Activated CD4-positive, alpha-beta T cell treated with anti-CD3 and anti-CD28 coated beads, Interleukin-2, amount 50 U/mL, for 1 hour (primary cell): ENCODE results near the gene SMARCD3.

ENCODE experiments used
- DNase-seq: peaks from one replicate; pipeline ENCODE4 v3.0.0-alpha.2; 2020

SMARCD3 gene

GRCh38 chr7:151248346-151249033, at the start of gene SMARCD3:
Gene SMARCD3 (minus strand): TSS chr7:151248694. CDS start chr7:151248562, 132 bp downstream.
- peak; percentile 32 for DNase-seq

DNA sequence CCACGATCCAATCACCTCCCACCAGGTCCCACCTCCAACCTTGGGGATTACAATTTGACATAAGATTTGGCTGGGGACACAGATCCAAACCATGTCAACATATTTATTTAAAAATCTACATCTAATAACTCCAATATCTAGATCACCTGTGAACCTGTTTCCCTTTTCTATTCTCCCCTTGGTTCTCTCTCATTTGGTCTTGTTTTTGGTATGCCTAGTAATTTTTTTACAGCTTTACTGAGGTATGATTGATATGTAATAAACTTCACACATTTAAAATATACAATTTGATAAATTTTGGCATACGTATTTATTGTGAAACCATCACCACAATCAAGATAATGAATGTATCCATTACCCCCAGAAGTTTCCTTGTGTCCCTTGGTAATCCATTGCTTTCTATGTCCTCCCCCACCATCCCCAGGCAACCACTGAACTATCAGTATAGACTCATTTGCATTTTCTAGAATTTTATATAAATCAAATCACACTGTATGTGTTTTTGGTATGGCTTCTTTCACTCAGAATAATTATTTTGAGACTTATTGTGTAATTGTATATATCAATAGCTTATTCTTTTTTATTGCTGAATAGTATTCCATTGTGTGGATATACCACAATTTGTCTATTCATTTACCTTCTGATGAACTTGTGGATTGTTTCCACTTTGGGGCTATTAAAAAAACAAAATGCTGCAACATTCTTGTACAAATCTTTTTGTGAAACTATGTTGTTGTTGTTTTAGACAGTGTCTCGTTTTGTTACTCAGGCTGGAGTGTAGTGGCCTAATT, 47.9 kb upstream of the SMARCD3 start:
- no peak for DNase-seq

- no peak for DNase-seq
Measured at GRCh38 chr7:151292850-151293249, 44.4 kb upstream of the SMARCD3 start.

- DNase-seq = no peak
Measured at GRCh38 chr7:151291206-151291605, 42.7 kb upstream of the SMARCD3 start.

DNA sequence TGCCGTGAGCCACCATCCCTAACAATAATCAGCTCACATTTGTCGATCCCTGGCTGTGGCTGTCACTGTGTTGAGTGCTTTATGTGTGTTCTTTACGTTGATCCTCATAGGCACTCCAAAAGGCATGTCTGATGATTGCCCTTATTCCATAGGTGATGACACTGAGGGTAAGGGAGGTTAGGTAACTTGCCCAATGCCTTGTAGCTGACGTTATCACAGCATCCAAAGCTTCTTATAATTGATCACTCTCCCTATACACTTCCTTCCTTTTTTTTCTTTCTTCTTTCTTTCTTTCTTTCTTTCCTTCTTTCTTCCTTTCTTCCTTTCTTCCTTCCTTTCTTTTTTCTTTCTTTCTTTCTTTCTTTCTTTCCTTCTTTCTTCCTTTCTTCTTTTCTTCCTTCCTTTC, 41.9 kb upstream of the SMARCD3 start:
- no peak for DNase-seq

GRCh38 chr7:151289891-151290290, 41.4 kb upstream of the SMARCD3 start:
- DNase-seq = no peak

DNA sequence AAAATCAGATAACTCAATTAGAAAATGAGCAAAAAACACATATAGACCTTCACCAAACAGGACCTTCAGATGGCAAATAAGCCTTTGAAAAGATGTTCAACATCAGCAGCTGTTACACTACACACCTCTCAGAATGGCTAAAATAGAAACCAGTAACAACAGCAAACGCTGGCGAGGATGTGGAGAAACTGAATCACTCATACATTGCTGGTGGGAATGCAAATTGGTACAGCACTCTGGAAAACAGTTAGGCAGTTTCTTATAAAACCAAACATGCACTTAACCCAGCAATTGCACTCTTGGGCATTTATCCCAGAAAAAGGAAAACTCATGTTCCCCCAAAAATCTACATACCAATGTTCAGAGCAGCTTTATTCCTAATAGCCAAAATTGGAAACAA, 37.7 kb upstream of the SMARCD3 start:
- DNase-seq = no peak

GRCh38 chr7:151283302-151283701, 34.8 kb upstream of the SMARCD3 start:
- DNase-seq = no peak

DNA sequence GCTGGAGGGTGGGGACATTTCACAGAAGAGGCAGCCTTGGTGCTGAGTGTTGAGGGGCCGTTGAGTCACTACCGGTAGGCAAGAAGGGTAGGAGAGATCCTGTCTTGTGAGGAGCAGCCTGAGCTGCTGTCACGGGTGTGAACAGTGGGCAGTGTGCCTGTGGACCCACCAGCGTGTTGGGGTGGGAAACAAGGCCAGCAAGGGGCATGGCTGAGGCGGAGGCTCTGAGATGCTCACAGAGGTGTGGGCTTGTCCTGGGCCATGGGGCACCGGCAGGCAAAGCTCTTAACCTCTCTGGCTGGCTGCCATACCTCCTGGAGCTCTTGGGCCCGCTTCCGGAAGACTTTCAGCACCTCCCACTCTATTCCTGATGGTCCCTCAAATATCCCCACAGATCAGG, 33.6 kb upstream of the SMARCD3 start:
- no peak for DNase-seq

DNA sequence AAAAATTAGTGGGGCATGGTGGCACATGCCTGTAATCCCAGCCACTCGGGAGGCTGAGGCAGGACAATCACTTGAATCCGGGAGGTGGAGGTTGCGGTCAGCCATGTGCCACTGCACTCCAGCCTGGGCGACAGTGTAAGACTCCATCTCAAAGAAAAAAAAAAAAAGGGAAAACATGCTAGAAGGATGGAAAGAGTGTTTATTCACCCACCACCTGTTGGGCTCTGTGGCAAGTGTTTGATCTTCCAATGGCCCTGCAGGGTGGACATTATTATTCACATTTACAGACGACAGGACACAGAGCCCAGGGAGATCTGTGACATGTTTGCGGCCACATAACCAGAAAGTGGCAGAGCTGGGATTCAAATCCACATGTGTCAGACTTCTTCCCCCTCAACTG, 33.2 kb upstream of the SMARCD3 start:
- no peak for DNase-seq

- DNase-seq = no peak
Measured at GRCh38 chr7:151280388-151281019, 32.0 kb upstream of the SMARCD3 start.

GRCh38 chr7:151279868-151280267, 31.4 kb upstream of the SMARCD3 start:
- no peak for DNase-seq

DNA sequence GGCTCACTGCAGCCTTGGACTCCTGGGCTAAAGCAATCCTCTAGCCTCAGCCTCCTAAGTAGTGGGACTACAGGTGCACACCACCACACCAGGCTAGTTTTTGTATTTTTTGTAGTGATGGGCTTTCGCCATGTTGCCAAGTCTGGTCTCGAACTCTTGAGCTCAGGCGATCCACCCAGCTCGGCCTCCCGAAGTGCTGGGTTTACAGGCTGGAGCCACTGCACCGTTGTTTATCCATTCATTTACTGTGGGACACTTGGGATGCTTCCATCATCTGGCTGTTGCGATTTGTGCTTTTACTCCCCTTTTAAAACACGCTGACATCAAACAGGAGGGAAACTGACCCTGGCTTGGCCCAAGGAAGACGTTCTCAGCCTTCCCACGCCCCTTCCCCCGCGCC, 30.5 kb upstream of the SMARCD3 start:
- no peak for DNase-seq

- DNase-seq = no peak
Measured at GRCh38 chr7:151277631-151278030, 29.1 kb upstream of the SMARCD3 start.

DNA sequence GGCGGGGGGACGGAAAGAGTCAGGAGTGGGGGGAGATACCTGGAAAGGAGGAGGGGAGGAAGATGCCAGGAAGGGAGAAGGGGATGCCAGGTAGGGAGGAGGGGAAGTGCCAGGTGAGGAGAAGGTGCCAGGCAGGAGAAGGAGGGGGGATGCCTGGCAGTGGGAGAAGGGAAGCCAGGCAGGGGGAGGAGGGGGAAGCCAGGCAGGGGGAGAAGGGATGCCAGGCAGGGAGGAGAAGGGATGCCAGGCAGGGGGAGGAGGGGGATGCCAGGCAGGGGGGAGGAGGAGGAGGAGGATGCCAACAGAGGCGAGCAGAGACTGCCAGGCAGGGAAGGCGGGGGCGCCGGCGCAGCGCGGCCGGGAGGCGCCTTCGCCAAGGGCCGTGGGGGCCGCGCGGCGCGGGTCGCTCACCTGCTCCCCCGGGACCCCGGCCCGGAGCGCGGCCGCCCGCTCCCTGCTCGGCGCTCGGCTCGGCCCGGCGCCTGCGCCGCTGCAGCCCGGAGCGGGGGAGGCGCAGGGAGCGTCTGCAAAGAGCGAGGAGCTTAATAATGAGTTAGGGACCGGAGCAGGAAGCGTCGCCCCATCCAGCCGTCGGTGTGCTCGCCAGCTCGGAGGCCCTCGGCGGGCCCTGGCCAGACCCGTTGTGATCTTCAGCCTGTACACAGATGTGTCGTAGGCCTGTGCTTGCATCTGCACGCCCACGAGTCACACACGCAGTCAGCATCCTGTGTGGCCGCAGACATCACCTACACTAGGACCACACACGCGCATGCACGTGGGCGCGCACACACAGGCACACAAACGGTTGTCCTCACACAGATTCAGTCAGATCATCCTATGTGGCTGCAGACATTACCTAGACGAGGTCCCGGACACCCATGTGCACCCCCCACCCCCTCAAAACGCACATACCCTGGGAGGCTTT, 28.4 kb upstream of the SMARCD3 start:
- peak; percentile 54 for DNase-seq

GRCh38 chr7:151275813-151276577, 27.5 kb upstream of the SMARCD3 start:
- DNase-seq = peak; percentile 7

DNA sequence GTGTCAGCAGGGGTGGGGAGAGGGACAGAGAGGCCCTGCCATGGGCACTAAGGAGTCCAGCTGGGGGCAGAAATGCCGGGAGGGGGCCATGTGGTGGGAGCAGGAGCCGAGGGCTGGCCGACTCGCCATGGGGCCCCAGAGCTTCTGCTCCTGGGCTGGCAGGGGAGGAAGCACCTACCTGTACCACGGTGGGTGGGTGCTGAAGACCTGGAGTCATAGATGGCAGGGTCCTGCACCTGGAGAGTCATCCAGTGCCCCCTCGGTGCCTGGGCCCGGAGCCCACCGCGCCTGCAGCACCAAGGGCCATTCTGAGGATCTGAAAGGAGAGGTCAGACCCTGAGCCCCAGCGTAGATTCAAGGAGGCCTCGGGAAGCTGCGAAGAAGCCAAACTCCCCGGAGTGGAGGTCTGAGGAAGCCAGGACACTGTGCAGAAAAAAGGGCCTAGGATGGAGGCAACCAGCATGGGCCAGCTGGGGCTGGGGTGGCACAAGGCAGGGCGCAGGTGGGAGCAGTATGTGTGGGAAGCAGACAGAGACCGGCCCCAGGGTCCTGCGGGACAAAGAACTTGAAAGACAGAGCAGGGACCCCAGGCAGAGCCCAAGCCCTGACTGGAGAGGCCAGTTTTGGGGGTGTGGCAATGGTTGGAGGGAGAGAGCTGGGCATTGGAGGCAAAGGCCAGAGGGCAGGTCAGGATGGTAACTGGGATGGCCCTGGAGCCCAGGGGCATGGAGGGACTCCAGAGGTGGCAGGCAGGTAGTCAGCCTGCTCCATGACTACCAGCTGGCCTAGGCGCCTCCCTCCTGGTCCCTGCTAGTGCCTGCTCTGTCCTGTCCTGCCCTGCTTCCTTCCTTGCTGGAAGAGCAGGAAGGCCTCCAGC, 26.7 kb upstream of the SMARCD3 start:
- no peak for DNase-seq

DNA sequence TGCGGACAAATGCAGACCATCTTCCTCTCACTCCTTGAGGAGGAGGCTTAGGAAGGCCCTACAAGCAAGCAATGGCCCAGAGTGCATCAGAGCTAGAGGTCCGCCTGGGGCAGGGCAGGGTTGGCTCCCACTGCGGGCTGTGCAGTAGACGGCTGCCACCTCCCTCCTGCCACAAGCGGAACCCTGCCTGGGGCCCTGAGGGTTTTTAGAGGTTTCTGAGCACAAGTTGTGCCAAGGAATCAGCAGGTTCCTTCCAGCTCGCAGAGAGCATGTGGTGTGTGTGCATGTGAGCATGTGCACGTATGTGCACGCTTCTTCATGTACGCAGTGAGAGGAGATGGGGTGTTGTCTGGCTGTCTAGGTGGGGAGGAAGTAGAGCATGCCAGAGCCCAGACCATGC, 25.9 kb upstream of the SMARCD3 start:
- DNase-seq = no peak

DNA sequence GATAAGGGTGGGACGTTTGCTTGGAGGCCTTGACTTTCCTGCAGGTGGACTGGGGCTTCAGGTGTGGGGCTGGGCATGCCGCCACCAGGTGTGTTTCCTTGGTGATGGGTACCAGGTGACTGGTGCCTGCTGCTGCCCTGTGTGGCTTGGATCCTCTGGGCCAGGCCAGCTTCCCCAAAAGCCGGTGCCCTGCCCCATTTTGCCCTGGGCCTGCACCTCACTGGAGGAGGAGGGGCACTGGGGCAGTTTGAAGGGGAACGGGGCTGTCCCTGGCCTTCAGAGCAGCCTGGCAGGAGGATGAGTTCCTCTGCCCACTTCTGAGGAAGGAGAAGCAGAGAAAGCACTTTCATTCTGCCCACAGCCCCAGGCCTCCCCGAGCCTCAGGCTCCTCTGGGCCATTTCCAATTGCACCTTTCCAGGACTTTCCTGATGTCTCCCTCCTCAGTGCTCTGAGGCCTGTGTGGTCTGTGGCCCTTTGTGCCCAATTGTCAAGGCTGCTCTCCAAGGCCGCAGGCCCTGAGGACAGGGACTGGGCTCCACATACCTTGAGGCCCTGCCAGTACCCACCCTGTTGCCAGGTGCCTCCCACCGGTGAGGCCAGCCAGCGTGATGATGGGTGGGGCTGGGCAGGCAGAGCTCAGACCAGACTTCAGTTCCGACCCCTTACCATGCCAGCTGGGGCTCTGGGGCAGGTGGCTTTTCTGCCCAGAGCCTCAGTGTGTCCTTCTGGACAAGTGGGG, 25.3 kb upstream of the SMARCD3 start:
- no peak for DNase-seq

GRCh38 chr7:151272877-151273276, 24.4 kb upstream of the SMARCD3 start:
- no peak for DNase-seq
